ENCODE data around the gene NR1H3. TPM values are rescaled to one million over a fixed set of nuclear protein-coding genes. Genes with fewer than 3 reads are reported as not detected.

The NR1H3 gene
- total and polyA plus RNA-seq, 9 donors, result 18.0 to 39.7 (median 27.3) TPM

DNA sequence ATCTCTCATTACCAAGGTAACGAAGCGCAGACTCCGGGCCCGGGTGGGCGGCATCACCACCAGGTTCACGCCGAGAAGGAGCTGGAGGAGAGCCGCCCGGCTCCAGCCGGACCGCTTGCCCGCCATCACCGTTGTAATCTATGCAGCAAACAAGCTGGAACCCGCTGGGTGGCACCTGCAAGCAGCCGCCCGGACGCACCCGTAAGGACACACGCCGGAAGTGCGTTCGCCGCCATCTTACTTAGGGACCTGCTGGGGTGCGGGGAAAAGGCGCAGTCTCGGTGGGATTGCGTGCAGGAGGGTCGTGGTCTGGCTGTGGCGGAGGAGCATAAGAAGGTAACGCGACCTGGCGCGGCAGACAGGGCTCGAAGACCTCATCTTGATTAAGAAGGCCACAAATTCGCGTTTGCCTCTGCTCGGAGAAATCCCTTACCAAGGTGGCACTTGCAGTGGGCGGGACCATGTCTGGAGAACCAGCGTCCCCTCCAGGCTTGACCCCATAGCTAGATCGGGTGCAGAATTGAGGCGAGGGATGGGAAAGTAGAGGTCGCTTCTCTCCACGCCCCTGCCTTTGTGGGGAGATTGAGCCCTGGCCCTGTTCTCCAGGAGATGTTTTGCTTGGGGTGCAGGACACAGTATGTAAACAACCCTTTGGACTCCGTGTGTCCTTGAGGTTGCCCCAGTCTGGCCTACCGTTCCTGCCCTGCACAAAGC is 9.0 kb upstream of the NR1H3 start, which contains the start of gene ACP2:
ACP2 (minus strand) TSS at position 151 of the 714 bp plus-strand sequence; CDS start at position 126, 25 bp downstream.
- no peaks in the 10 kb centered on the region for H3K27me3 ChIP-seq
- H3K4me1 ChIP-seq (ENCODE audit: insufficient read depth), result peaks cover 13% of the 10 kb centered on the region
- H3K27ac ChIP-seq, result peak within 1 kb of the TSS; percentile 40 to 65
- DNase-seq, result peak; percentile 83 to 91 (median 85)
- intact Hi-C loops (cut with DNase I), result no loop called here
- H3K9me3 ChIP-seq, result no peaks in the 10 kb centered on the region
- H3K4me3 ChIP-seq, result peak within 1 kb of the TSS; percentile 67
- 0% methylated on average over 36 to 45 of the region's 45 CpGs for WGBS, 3 donors
- TF ChIP-seq POLR2A (IDR thresholded peaks at IDR 0.05) (peak; percentile 55), EP300 (IDR thresholded peaks at IDR 0.05) (no peak)
- TF ChIP-seq, protein P1, sequence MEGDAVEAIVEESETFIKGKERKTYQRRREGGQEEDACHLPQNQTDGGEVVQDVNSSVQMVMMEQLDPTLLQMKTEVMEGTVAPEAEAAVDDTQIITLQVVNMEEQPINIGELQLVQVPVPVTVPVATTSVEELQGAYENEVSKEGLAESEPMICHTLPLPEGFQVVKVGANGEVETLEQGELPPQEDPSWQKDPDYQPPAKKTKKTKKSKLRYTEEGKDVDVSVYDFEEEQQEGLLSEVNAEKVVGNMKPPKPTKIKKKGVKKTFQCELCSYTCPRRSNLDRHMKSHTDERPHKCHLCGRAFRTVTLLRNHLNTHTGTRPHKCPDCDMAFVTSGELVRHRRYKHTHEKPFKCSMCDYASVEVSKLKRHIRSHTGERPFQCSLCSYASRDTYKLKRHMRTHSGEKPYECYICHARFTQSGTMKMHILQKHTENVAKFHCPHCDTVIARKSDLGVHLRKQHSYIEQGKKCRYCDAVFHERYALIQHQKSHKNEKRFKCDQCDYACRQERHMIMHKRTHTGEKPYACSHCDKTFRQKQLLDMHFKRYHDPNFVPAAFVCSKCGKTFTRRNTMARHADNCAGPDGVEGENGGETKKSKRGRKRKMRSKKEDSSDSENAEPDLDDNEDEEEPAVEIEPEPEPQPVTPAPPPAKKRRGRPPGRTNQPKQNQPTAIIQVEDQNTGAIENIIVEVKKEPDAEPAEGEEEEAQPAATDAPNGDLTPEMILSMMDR (IDR thresholded peaks at IDR 0.05), result peak in 1 of 3 donors; percentile 38
- H3K36me3 ChIP-seq, result no peaks in the 10 kb centered on the region

DNA sequence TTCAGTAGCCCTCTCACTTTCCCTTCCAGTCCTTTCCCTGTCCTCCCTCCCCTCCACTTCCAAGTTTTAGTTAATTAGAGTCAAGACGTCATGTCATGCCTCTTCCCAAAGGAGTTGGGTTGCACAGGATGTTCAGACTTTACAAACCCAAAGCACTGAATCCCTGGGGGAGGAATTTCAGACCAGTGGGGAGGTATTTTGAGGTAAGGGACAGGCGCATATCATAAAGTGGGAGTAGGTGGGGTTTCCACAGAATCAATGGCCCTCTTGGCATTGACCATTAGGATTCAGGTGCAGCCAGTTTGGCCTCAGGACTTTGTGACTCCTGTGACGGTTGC is 8.4 kb upstream of the NR1H3 start:
- no peak for DNase-seq
- H3K27me3 ChIP-seq, result no peaks in the 10 kb centered on the region
- 45 to 61% (median 45%) methylated on average over 3 of the region's 3 CpGs for WGBS, 3 donors
- no peaks in the 10 kb centered on the region for H3K36me3 ChIP-seq
- peaks cover 13% of the 10 kb centered on the region for H3K4me1 ChIP-seq (ENCODE audit: insufficient read depth)
- H3K27ac ChIP-seq, result peak overlapping the region in 1 of 2 donors; percentile 65
- intact Hi-C loops (cut with DNase I), result no loop called here
- no peaks in the 10 kb centered on the region for H3K9me3 ChIP-seq
- peak overlapping the region; percentile 67 for H3K4me3 ChIP-seq
- no peak for TF ChIP-seq POLR2A (IDR thresholded peaks at IDR 0.05)
- TF ChIP-seq EP300 (IDR thresholded peaks at IDR 0.05), result no peak
- TF ChIP-seq, protein P1 (IDR thresholded peaks at IDR 0.05), result no peak

DNA sequence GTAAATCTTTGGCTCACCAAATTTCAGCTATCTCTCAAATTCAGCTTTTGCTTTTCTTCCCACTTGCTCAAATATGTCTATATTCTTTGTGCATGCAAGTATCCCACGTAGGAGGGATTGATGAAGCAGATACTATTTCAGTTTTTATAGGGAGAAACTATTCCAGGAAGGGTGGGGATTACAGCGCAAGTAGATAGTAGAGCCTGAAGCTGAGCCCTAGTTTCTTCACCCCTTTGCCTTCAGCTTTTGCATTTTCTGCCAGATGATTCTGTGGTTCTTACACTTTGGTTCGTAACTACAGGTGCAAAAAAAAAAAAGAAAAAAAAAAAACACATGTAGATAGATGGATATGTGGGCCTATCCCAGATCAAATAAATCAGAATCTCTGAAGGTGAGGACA is 6.0 kb upstream of the NR1H3 start:
- Histone ChIP-seq H3K4me1 (ENCODE audit: insufficient read depth) (peaks cover 18% of the 10 kb centered on the region), H3K9me3 (no peaks in the 10 kb centered on the region), H3K4me3 (no peak overlapping the region), H3K27me3 (no peaks in the 10 kb centered on the region), H3K36me3 (no peaks in the 10 kb centered on the region), H3K27ac (no peak overlapping the region)
- no peak for DNase-seq
- WGBS, 3 donors, result 69 to 80% (median 70%) methylated on average over 3 of the region's 3 CpGs
- TF ChIP-seq EP300 (IDR thresholded peaks at IDR 0.05), result no peak
- TF ChIP-seq, protein P1 (IDR thresholded peaks at IDR 0.05), result no peak
- TF ChIP-seq POLR2A (IDR thresholded peaks at IDR 0.05), result no peak
- intact Hi-C loops (cut with DNase I), result loop anchor here in 1 of 4 donors (10.0 kb wide), 1 partner anchor 103 kb away; the partner anchor contains the start of gene MYBPC3

DNA sequence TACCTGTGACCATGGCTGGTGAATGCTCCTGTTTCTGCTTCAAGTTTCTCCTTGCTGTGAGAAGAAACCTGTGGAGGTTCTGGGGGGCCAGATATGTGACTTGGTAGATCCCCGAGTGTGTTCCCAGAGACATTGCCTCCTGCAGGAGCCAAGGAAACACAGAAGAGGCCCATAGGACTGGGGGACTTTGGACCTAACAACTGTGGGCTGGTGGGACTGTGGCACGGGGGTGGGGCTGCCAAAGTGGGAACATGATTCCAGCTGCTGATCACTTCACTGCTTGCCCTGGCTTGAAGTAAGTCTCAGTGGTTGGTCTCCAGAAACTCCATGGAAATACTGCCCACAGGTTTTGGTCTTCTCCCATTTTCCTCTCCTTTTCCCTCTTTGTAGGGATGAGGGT is 4.1 kb upstream of the NR1H3 start:
- no peak for TF ChIP-seq EP300 (IDR thresholded peaks at IDR 0.05)
- TF ChIP-seq, protein P1 (IDR thresholded peaks at IDR 0.05), result no peak
- no peak for TF ChIP-seq POLR2A (IDR thresholded peaks at IDR 0.05)
- H3K27me3 ChIP-seq, result no peaks in the 10 kb centered on the region
- no peak for DNase-seq
- intact Hi-C loops (cut with DNase I), result loop anchor here in 1 of 4 donors (10.0 kb wide), 1 partner anchor 101 kb away; the partner anchor contains the start of gene MYBPC3
- H3K9me3 ChIP-seq, result no peaks in the 10 kb centered on the region
- H3K36me3 ChIP-seq, result no peaks in the 10 kb centered on the region
- peak overlapping the region in 1 of 2 donors; percentile 83 for H3K27ac ChIP-seq
- H3K4me3 ChIP-seq, result no peak overlapping the region
- H3K4me1 ChIP-seq (ENCODE audit: insufficient read depth), result peaks cover 16% of the 10 kb centered on the region
- WGBS, 3 donors, result 80 to 87% (median 83%) methylated on average over 2 of the region's 2 CpGs
